Uterus (tissue), 2 donors: ENCODE measurements around the gene C19orf44.
"Not testable (repeated sequence)": the region's sequence is repeated elsewhere in the genome, so short reads cannot be mapped to it uniquely, and the experiment has no call there.

Experiments
- CTCF ChIP-seq, 4 experiments: fragments of 200-600 bp in 2 of 4; fragments of 450-650 bp in 2 of 4; sonication (generic) in 2 of 4; IDR thresholded peaks; one replicate each; pipeline ENCODE4 v1.5.1; 2016 to 2019; ENCODE audit warnings: antibody characterized with exemption in 4 of 4, mild to moderate bottlenecking in 2 of 4, moderate library complexity in 1 of 4
- POLR2A ChIP-seq, 2 donors: fragments of 450-650 bp; IDR thresholded peaks; one replicate each; pipeline ENCODE4 v1.6.1; 2016; ENCODE audit warnings: antibody characterized with exemption in 2 of 2, mild to moderate bottlenecking in 1 of 2, moderate library complexity in 1 of 2

GRCh38 chr19:16448872-16449271 is 47.3 kb upstream of the C19orf44 start:
- TF ChIP-seq CTCF, POLR2A (IDR thresholded peaks at IDR 0.05): not testable (repeated sequence)
